ENCODE data around the gene NHSL1.

NHSL1 gene

GRCh38 chr6:138499303-138500018, at the start of gene NHSL1:
Gene NHSL1, minus strand, starts transcription at chr6:138499494. Its CDS starts 204 bp downstream, at chr6:138499290.
- peak; percentile 10 for DNase-seq

- DNase-seq: no peak
These were observed 47.5 kb upstream of the NHSL1 start for GRCh38 chr6:138546733-138547185.

GRCh38 chr6:138545621-138545980, 46.3 kb upstream of the NHSL1 start:
- DNase-seq: no peak

- DNase-seq: no peak
These were observed 45.2 kb upstream of the NHSL1 start for GRCh38 chr6:138544501-138544900.

GRCh38 chr6:138543657-138544056, 44.4 kb upstream of the NHSL1 start:
- no peak for DNase-seq

GRCh38 chr6:138541823-138542481, 42.7 kb upstream of the NHSL1 start:
- DNase-seq: no peak

GRCh38 chr6:138540468-138540867, 41.2 kb upstream of the NHSL1 start:
- no peak for DNase-seq

- no peak for DNase-seq
These were observed 40.6 kb upstream of the NHSL1 start for GRCh38 chr6:138539876-138540275.

GRCh38 chr6:138538390-138539031, 39.2 kb upstream of the NHSL1 start:
- DNase-seq: no peak

- no peak for DNase-seq
These were observed 37.8 kb upstream of the NHSL1 start for GRCh38 chr6:138537106-138537505.

GRCh38 chr6:138535728-138536455, 36.6 kb upstream of the NHSL1 start:
- DNase-seq: no peak

- peak; percentile 80 for DNase-seq
These were observed 34.4 kb upstream of the NHSL1 start for GRCh38 chr6:138533667-138534066.

- no peak for DNase-seq
These were observed 32.1 kb upstream of the NHSL1 start for GRCh38 chr6:138531387-138531786.

GRCh38 chr6:138529478-138529877, 30.2 kb upstream of the NHSL1 start:
- DNase-seq: no peak

- no peak for DNase-seq
These were observed 29.7 kb upstream of the NHSL1 start for GRCh38 chr6:138528956-138529355.

- DNase-seq: no peak
These were observed 28.8 kb upstream of the NHSL1 start for GRCh38 chr6:138528137-138528536.

- no peak for DNase-seq
These were observed 28.3 kb upstream of the NHSL1 start for GRCh38 chr6:138527411-138528088.

- DNase-seq: no peak
These were observed 27.5 kb upstream of the NHSL1 start for GRCh38 chr6:138526822-138527235.

- DNase-seq: no peak
These were observed 26.1 kb upstream of the NHSL1 start for GRCh38 chr6:138525355-138525754.

- no peak for DNase-seq
These were observed 25.2 kb upstream of the NHSL1 start for GRCh38 chr6:138524526-138524925.

- DNase-seq: no peak
These were observed 24.3 kb upstream of the NHSL1 start for GRCh38 chr6:138523347-138524210.

- no peak for DNase-seq
These were observed 23.3 kb upstream of the NHSL1 start for GRCh38 chr6:138522611-138523010.

Measured in DMS79 (cell line).